ENCODE results near the gene RNPS1. TPM values are rescaled to one million over a fixed set of nuclear protein-coding genes. Genes with fewer than 3 reads are reported as not detected.
"Not testable (repeated sequence)": the region's sequence is repeated elsewhere in the genome, so short reads cannot be mapped to it uniquely, and the experiment has no call there.

RNPS1 gene
- total RNA-seq, 1 experiment from 2014 or later, result 161 TPM

- DNase-seq (ENCODE audit: low read depth), result no peak
Observed at GRCh38 chr16:2257726-2258125, 10.2 kb downstream of the RNPS1 start.

GRCh38 chr16:2256531-2257140 is 11.3 kb downstream of the RNPS1 start:
- no peak for DNase-seq (ENCODE audit: low read depth)

GRCh38 chr16:2253293-2253692 is 14.6 kb downstream of the RNPS1 start:
- no peak for DNase-seq (ENCODE audit: low read depth)

- DNase-seq (ENCODE audit: low read depth), result no peak
Observed at GRCh38 chr16:2252806-2253148, 15.1 kb downstream of the RNPS1 start.

- peak; percentile 96 for DNase-seq (ENCODE audit: low read depth)
Observed at GRCh38 chr16:2251296-2252111, 16.4 kb downstream of the RNPS1 start, which contains the start of gene ECI1. Gene ECI1 (minus strand): TSS chr16:2251587. CDS start chr16:2251566, 21 bp downstream.

GRCh38 chr16:2250652-2251295 is 17.2 kb downstream of the RNPS1 start:
- no peak for DNase-seq (ENCODE audit: low read depth)

GRCh38 chr16:2246301-2246885 is 21.5 kb downstream of the RNPS1 start:
- DNase-seq (ENCODE audit: low read depth), result no peak

GRCh38 chr16:2244926-2245795 is 22.8 kb downstream of the RNPS1 start:
- peak; percentile 31 for DNase-seq (ENCODE audit: low read depth)

GRCh38 chr16:2244301-2244700 is 23.6 kb downstream of the RNPS1 start:
- no peak for DNase-seq (ENCODE audit: low read depth)

- DNase-seq (ENCODE audit: low read depth), result no peak
Observed at GRCh38 chr16:2243781-2244180, 24.1 kb downstream of the RNPS1 start.

GRCh38 chr16:2243031-2243528 is 24.8 kb downstream of the RNPS1 start:
- peak; percentile 32 for DNase-seq (ENCODE audit: low read depth)

- no peak for DNase-seq (ENCODE audit: low read depth)
Observed at GRCh38 chr16:2242598-2242997, 25.3 kb downstream of the RNPS1 start.

- not testable (repeated sequence) for DNase-seq (ENCODE audit: low read depth)
Observed at GRCh38 chr16:2240331-2240730, 27.6 kb downstream of the RNPS1 start.

- no peak for DNase-seq (ENCODE audit: low read depth)
Observed at GRCh38 chr16:2238838-2239675, 28.9 kb downstream of the RNPS1 start.

GRCh38 chr16:2238150-2238837 is 29.6 kb downstream of the RNPS1 start:
- no peak for DNase-seq (ENCODE audit: low read depth)

- no peak for DNase-seq (ENCODE audit: low read depth)
Observed at GRCh38 chr16:2237493-2238149, 30.3 kb downstream of the RNPS1 start.

- no peak for DNase-seq (ENCODE audit: low read depth)
Observed at GRCh38 chr16:2237102-2237482, 30.8 kb downstream of the RNPS1 start.

GRCh38 chr16:2236337-2237101 is 31.4 kb downstream of the RNPS1 start, which contains the start of gene DNASE1L2:
Gene DNASE1L2 (plus strand): TSS chr16:2236444. CDS start chr16:2236817, 373 bp downstream.
- no peak for DNase-seq (ENCODE audit: low read depth)

Data from Daoy (cell line).